Gastrocnemius medialis (tissue), 4 donors: ENCODE measurements around the gene ZKSCAN1. TPM values are rescaled to one million over a fixed set of nuclear protein-coding genes. Genes with fewer than 3 reads are reported as not detected.
"Not testable (repeated sequence)": the region's sequence is repeated elsewhere in the genome, so short reads cannot be mapped to it uniquely, and the experiment has no call there.

Experiments used
- ATAC-seq, 2 donors: fragments of 150-250 bp; one replicate each; pipeline ENCODE4 v1.9.1; 2016
- DNase-seq, 2 donors: peaks; one replicate each; pipeline ENCODE4 v3.0.0-alpha.2; 2019
- H3K27ac ChIP-seq, 4 donors: fragments of 200-600 bp; sonication (generic); 1 replicate in 1 of 4; 2 replicates in 3 of 4; pipeline ENCODE4 v1.5.1; 2016 to 2018; ENCODE audit warnings: mild to moderate bottlenecking in 2 of 4, moderate library complexity in 1 of 4
- H3K27me3 ChIP-seq, 3 donors: fragments of 200-600 bp; sonication (generic) in 2 of 3; 1 replicate in 1 of 3; 2 replicates in 2 of 3; pipeline versions ENCODE4 v1.5.1 to v1.6.0; 2016 to 2019; ENCODE audit warnings: mild to moderate bottlenecking in 1 of 3, moderate library complexity in 1 of 3
- H3K36me3 ChIP-seq, 2 donors: fragments of 200-600 bp; sonication (generic) in 1 of 2; one replicate each; pipeline ENCODE4 v1.5.1; 2017 to 2018
- H3K4me1 ChIP-seq, 2 donors: fragments of 200-600 bp; sonication (generic) in 1 of 2; one replicate each; pipeline ENCODE4 v1.5.1; 2016 to 2017; ENCODE audit warnings: mild to moderate bottlenecking in 2 of 2
- H3K4me3 ChIP-seq, 4 donors: fragments of 200-600 bp; sonication (generic) in 3 of 4; 1 replicate in 1 of 4; 2 replicates in 3 of 4; pipeline ENCODE4 v1.5.1; 2016 to 2019; ENCODE audit warnings: mild to moderate bottlenecking in 2 of 4
- H3K9me3 ChIP-seq, 3 donors: fragments of 200-600 bp; sonication (generic) in 2 of 3; 1 replicate in 1 of 3; 2 replicates in 2 of 3; pipeline ENCODE4 v1.5.1; 2016 to 2019
- POLR2A ChIP-seq, 2 donors: fragments of 450-650 bp; IDR thresholded peaks; one replicate each; pipeline ENCODE4 v1.6.1; 2017; ENCODE audit warnings: antibody characterized with exemption in 2 of 2, mild to moderate bottlenecking in 2 of 2, moderate library complexity in 2 of 2
- in situ Hi-C, 4 donors: fragments of 200-750 bp; cut with MboI; loops; one replicate each; pipeline versions ENCODE4 v1.15.0 to v1.8.0; 2017; ENCODE audit warnings: low sequenced_read_pairs in 4 of 4
- intact Hi-C: fragments of 100-400 bp; cut with DNase I; formaldehyde crosslinking; loops from one replicate; pipeline ENCODE4 v1.15.1; 2023; ENCODE audit warnings: low total_unique reads
- total RNA-seq, 4 donors: library from RNA; depleted of rRNA; stranded (reverse); fragments of >200 nt; gene quantifications; one replicate each; pipeline versions ENCODE4 v1.1.0 to v1.2.3, GENCODE V29; 2016
- TF ChIP-seq, protein P1 (sequence below), 5 experiments: fragments of 450-650 bp in 3 of 5; fragments of 200-600 bp in 2 of 5; sonication (generic) in 2 of 5; IDR thresholded peaks in 4 of 5; conservative IDR thresholded peaks in 1 of 5; 1 replicate in 4 of 5; 2 replicates in 1 of 5; pipeline ENCODE4 v1.5.1; 2016 to 2019; ENCODE audit warnings: antibody characterized with exemption in 5 of 5, mild to moderate bottlenecking in 3 of 5, moderate library complexity in 3 of 5

ZKSCAN1 gene
- total RNA-seq, 4 donors from 2014 or later, result 15.0 to 17.7 (median 15.5) TPM

DNA sequence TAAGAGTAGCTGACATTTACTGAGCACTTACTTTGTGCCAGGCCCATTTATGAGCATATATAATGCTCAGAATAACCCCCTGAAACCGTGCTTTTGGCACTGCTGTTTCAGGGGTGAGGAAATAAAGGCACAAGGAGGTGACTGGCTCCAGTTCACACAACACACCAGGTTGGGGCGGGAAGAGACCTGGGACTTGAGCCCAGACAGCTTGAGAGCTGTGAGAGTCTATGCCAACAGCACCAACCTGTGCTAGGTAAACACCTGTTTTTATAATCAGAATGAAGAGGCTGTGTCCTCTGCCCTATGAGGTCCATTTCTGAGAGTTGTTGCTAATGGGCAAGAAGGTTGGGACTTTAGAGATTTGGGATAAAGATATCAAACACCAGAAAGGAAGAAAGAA lies 30.8 kb upstream of the ZKSCAN1 start:
- Histone ChIP-seq H3K27me3 (no peaks in the 10 kb centered on the region), H3K27ac (no peak overlapping the region), H3K36me3 (no peaks in the 10 kb centered on the region), H3K9me3 (no peaks in the 10 kb centered on the region), H3K4me3 (no peak overlapping the region), H3K4me1 (no peaks in the 10 kb centered on the region)
- no peak for ATAC-seq
- TF ChIP-seq, protein P1, sequence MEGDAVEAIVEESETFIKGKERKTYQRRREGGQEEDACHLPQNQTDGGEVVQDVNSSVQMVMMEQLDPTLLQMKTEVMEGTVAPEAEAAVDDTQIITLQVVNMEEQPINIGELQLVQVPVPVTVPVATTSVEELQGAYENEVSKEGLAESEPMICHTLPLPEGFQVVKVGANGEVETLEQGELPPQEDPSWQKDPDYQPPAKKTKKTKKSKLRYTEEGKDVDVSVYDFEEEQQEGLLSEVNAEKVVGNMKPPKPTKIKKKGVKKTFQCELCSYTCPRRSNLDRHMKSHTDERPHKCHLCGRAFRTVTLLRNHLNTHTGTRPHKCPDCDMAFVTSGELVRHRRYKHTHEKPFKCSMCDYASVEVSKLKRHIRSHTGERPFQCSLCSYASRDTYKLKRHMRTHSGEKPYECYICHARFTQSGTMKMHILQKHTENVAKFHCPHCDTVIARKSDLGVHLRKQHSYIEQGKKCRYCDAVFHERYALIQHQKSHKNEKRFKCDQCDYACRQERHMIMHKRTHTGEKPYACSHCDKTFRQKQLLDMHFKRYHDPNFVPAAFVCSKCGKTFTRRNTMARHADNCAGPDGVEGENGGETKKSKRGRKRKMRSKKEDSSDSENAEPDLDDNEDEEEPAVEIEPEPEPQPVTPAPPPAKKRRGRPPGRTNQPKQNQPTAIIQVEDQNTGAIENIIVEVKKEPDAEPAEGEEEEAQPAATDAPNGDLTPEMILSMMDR (IDR thresholded peaks at IDR 0.05 in 4 of 5, conservative IDR thresholded peaks at IDR 0.05 in 1 of 5), result no peak
- no peak for TF ChIP-seq POLR2A (IDR thresholded peaks at IDR 0.05)
- intact Hi-C loops (no loop called here), in situ Hi-C loops (loop anchor here in 1 of 4 donors (10.0 kb wide), 1 partner anchor 150 kb away; no protein-coding TSS in a partner anchor)
- no peak for DNase-seq

DNA sequence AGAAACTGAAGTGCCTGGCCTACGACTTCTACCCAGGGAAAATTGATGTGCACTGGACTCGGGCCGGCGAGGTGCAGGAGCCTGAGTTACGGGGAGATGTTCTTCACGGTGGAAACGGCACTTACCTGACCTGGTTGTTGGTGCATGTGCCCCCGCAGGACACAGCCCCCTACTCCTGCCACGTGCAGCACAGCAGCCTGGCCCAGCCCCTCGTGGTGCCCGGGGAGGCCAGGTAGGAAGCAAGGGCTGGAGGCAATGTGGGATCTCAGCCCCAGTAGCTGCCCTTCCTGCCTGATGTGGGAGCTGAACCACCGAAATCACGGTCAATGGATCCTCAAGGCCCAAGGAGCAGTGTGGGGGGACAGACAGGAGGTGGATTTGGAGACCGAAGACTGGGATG lies 28.1 kb upstream of the ZKSCAN1 start:
- ATAC-seq, H3K27me3 ChIP-seq, H3K27ac ChIP-seq, H3K4me1 ChIP-seq, DNase-seq, H3K9me3 ChIP-seq, H3K4me3 ChIP-seq, H3K36me3 ChIP-seq, intact Hi-C loops: not testable (repeated sequence)
- in situ Hi-C loops, result loop anchor here in 1 of 4 donors (10.0 kb wide), 1 partner anchor 147 kb away; no protein-coding TSS in a partner anchor

GRCh38 chr7:99987846-99988245 lies 27.6 kb upstream of the ZKSCAN1 start:
- no peaks in the 10 kb centered on the region for H3K9me3 ChIP-seq
- no peaks in the 10 kb centered on the region for H3K4me1 ChIP-seq
- no peak overlapping the region for H3K4me3 ChIP-seq
- no peaks in the 10 kb centered on the region for H3K27me3 ChIP-seq
- no peaks in the 10 kb centered on the region for H3K36me3 ChIP-seq
- intact Hi-C loops (no loop called here), in situ Hi-C loops (loop anchor here in 1 of 4 donors (10.0 kb wide), 1 partner anchor 147 kb away; no protein-coding TSS in a partner anchor)
- TF ChIP-seq, protein P1 (IDR thresholded peaks at IDR 0.05 in 4 of 5, conservative IDR thresholded peaks at IDR 0.05 in 1 of 5), result no peak
- TF ChIP-seq POLR2A (IDR thresholded peaks at IDR 0.05), result no peak
- DNase-seq, result no peak
- ATAC-seq, result no peak
- no peak overlapping the region for H3K27ac ChIP-seq

GRCh38 chr7:99990460-99990852 lies 24.9 kb upstream of the ZKSCAN1 start:
- TF ChIP-seq POLR2A (IDR thresholded peaks at IDR 0.05), result no peak
- TF ChIP-seq, protein P1 (IDR thresholded peaks at IDR 0.05 in 4 of 5, conservative IDR thresholded peaks at IDR 0.05 in 1 of 5), result no peak
- ATAC-seq (peak in 1 of 2 donors; percentile 9), DNase-seq (no peak)
- H3K4me3 ChIP-seq, result peak overlapping the region in 3 of 4 donors; percentile 6 to 37 (median 35)
- no peaks in the 10 kb centered on the region for H3K27me3 ChIP-seq
- H3K27ac ChIP-seq, result no peak overlapping the region
- intact Hi-C loops, result loop anchor here (2.0 to 5.0 kb wide), 3 partner anchors 78 to 137 kb away; partner anchors contain the start of genes MBLAC1 and ZNF3
- no peaks in the 10 kb centered on the region for H3K9me3 ChIP-seq
- peaks cover 0 to 5% of the 10 kb centered on the region in 2 donors for H3K4me1 ChIP-seq
- no peaks in the 10 kb centered on the region for H3K36me3 ChIP-seq
- in situ Hi-C loops, result loop anchor here in 2 of 4 donors (10.0 kb wide), 2 partner anchors 76 to 134 kb away; partner anchors contain the start of genes TRIM4 (in 2 of the 2) and MBLAC1 (in 1 of the 2)

GRCh38 chr7:99991543-99991942 lies 23.9 kb upstream of the ZKSCAN1 start:
- not testable (repeated sequence) for H3K27ac ChIP-seq, H3K36me3 ChIP-seq, DNase-seq, ATAC-seq, H3K9me3 ChIP-seq, H3K27me3 ChIP-seq, H3K4me3 ChIP-seq, H3K4me1 ChIP-seq
- intact Hi-C loops, result loop anchor here (1.0 to 5.0 kb wide), 4 partner anchors 79 to 360 kb away; partner anchors contain the start of genes MBLAC1 and ZNF3
- in situ Hi-C loops, result loop anchor here in 2 of 4 donors (10.0 kb wide), 2 partner anchors 77 to 133 kb away; partner anchors contain the start of genes TRIM4 (in 2 of the 2) and MBLAC1 (in 1 of the 2)
